ENCODE results near the gene CHRNB2. TPM values are rescaled to one million over a fixed set of nuclear protein-coding genes. Genes with fewer than 3 reads are reported as not detected.

CHRNB2 gene
- total RNA-seq, 1 experiment from 2014 or later, result 1.8 TPM

GRCh38 chr1:154609398-154610380, 42.1 kb downstream of the CHRNB2 start:
- H3K4me1 Mint-ChIP-seq, result peaks cover 60 to 64% of the 10 kb centered on the region in 2 experiments
- H3K56ac ChIP-seq (ENCODE audit: insufficient read length, low read depth, low read length), result no peak overlapping the region

More at GRCh38 chr1:154609398-154610380, 42.1 kb downstream of the CHRNB2 start:
- Histone ChIP-seq H4K91ac (ENCODE audit: insufficient read length, low read depth, low read length) (no peak overlapping the region), H2BK12ac (ENCODE audit: insufficient read length, low read depth, low read length) (no peak overlapping the region), H2AFZ (ENCODE audit: low read length) (no peak overlapping the region), H3K27me3 (ENCODE audit: insufficient read depth, low read length) (no peaks in the 10 kb centered on the region), H3K4ac (ENCODE audit: low read depth, low read length) (no peak overlapping the region), H3K79me1 (ENCODE audit: insufficient read depth, low read depth, low read length, poor library complexity, severe bottlenecking) (peaks cover 4% of the 10 kb centered on the region), H3K9me3 (ENCODE audit: control insufficient read depth, low read depth, low read length) (no peaks in the 10 kb centered on the region), H3K18ac (ENCODE audit: insufficient read length, low read depth, low read length) (no peak overlapping the region), H3K23ac (ENCODE audit: insufficient read length, low read depth, low read length) (no peak overlapping the region), H2AK5ac (ENCODE audit: insufficient read length, low read length) (no peak overlapping the region), H3K27ac (ENCODE audit: insufficient read length, low read depth, low read length) (peak overlapping the region; percentile 92), H3K4me1 (ENCODE audit: insufficient read depth, low read length) (peaks cover 12% of the 10 kb centered on the region; the same call in 1 of the 2 replicates), H4K20me1 (ENCODE audit: control insufficient read depth, insufficient read depth, insufficient read length) (peaks cover 2% of the 10 kb centered on the region), H2BK15ac (ENCODE audit: low read depth, low read length) (no peak overlapping the region), H4K8ac (replicated peaks; ENCODE audit: insufficient read length, low read depth, low read length) (no peak overlapping the region), H2BK120ac (ENCODE audit: low read depth, low read length, poor library complexity, severe bottlenecking) (no peak overlapping the region), H2BK20ac (ENCODE audit: low read depth, low read length, poor library complexity, severe bottlenecking) (no peak overlapping the region), H3K23me2 (ENCODE audit: insufficient read length, low read depth, low read length, poor library complexity, severe bottlenecking) (peaks cover 12% of the 10 kb centered on the region), H3K9ac (ENCODE audit: extremely low read depth, insufficient read length, low read length) (no peak overlapping the region), H3K4me2 (ENCODE audit: insufficient read depth, insufficient read length, low read length) (peak overlapping the region; percentile 98), H2BK5ac (ENCODE audit: insufficient read length, low read length) (no peak overlapping the region), H3T11ph (ENCODE audit: low read length) (no peak overlapping the region), H4K5ac (ENCODE audit: insufficient read length, low read depth, low read length) (no peak overlapping the region), H3K14ac (ENCODE audit: insufficient read depth, low read length) (peak overlapping the region; percentile 42; the same call in 1 of the 2 replicates), H3K79me2 (ENCODE audit: insufficient read depth, low read length) (peaks cover 28% of the 10 kb centered on the region; the same call in 1 of the 2 replicates)
- Mint-ChIP-seq H3K4me3 (peak overlapping the region; percentile 83 to 98; a peak in 4 of 5 replicates), H3K27ac (peak overlapping the region; percentile 95 to 99 (median 98)), H3K9me3 (no peaks in the 10 kb centered on the region), H3K36me3 (ENCODE audit: insufficient read depth in 1 of 3, low read depth in 3 of 3) (peaks cover 8 to 9% (median 8%) of the 10 kb centered on the region in 3 experiments; a peak in 5 of 7 replicates), H3K27me3 (ENCODE audit: low read depth) (no peaks in the 10 kb centered on the region; the same call in 1 of the 2 replicates)
- peak; percentile 90 for DNase-seq
- no peak for TF ChIP-seq CTCF (conservative IDR thresholded peaks at IDR 0.05)
- no CpG with 5 or more reads among the region's 12 CpGs for WGBS (ENCODE audit: extremely low coverage, insufficient read length, low lambda C conversion rate)
